Pancreas (tissue), 10 donors: Measurements from ENCODE around the gene ITGB2. TPM values are rescaled to one million over a fixed set of nuclear protein-coding genes. Genes with fewer than 3 reads are reported as not detected.
A peak's percentile ranks its signal among the peaks of the same experiment; 100 is the strongest.

Experiments
- ATAC-seq, 4 donors: fragments of 200-7000 bp; cut with Tn5 transposase; one replicate each; pipeline versions ENCODE4 v1.8.0 to v1.9.1; 2020; ENCODE audit warnings: mild to moderate bottlenecking in 4 of 4, moderate library complexity in 4 of 4
- DNase-seq, 6 donors: peaks; one replicate each; pipeline ENCODE4 v3.0.0-alpha.2; 2020
- FAIRE-seq: peaks from 2 replicates; lab custom pipeline; 2012; peaks lifted over from hg19 to GRCh38; lab: Jason Lieb, UNC
- H3K27ac ChIP-seq, 4 donors: fragments of 200-600 bp; sonication (generic); 1 replicate in 3 of 4; 2 replicates in 1 of 4; pipeline versions ENCODE4 v1.5.0 to v1.8.0; 2020
- H3K27me3 ChIP-seq, 4 donors: fragments of 200-600 bp; one replicate each; pipeline ENCODE4 v1.8.0; 2021
- H3K36me3 ChIP-seq, 3 donors: fragments of 200-600 bp; sonication (generic) in 1 of 3; one replicate each; pipeline versions ENCODE4 v1.5.0 to v1.8.0; 2020 to 2021
- H3K4me1 ChIP-seq, 3 donors: fragments of 200-600 bp; one replicate each; pipeline ENCODE4 v1.8.0; 2021
- H3K4me3 ChIP-seq, 4 donors: fragments of 200-600 bp; sonication (generic) in 2 of 4; one replicate each; pipeline versions ENCODE4 v1.5.0 to v1.8.0; 2020 to 2021
- H3K9me3 ChIP-seq, 4 donors: fragments of 200-600 bp; one replicate each; pipeline ENCODE4 v1.8.0; 2021
- CTCF ChIP-seq, 4 donors: fragments of 200-600 bp; sonication (generic) in 3 of 4; IDR thresholded peaks; one replicate each; pipeline versions ENCODE4 v1.5.0 to v1.8.0; 2021; ENCODE audit warnings: antibody characterized with exemption in 4 of 4
- WGBS, 2 donors: extraction: QIAGEN DNeasy Blood & Tissue Kit; methylation state at CpG; one replicate each; pipeline ENCODE4 v1.1.7; 2013; 5-methylcytosine and 5-hydroxymethylcytosine counted together
- intact Hi-C, 3 donors: fragments of 100-400 bp; cut with DNase I; formaldehyde crosslinking; loops; one replicate each; pipeline versions ENCODE4 v1.11.1 to v1.14.2; 2022
- polyA plus RNA-seq, 2 donors: library from polyadenylated mRNA; stranded (reverse); fragments of 200-250 nt; gene quantifications; one replicate each; pipeline ENCODE4 v1.2.3, GENCODE V29; 2013
- total RNA-seq, 6 donors: library from RNA; stranded (reverse); fragmentation: NEBNext Ultra II Directional in 4 of 6; extraction: Animal tissue kit (Norgen Biotek cat#: 25700) in 4 of 6; gene quantifications; one replicate each; pipeline versions ENCODE4 v1.2.1 to v1.2.4, GENCODE V29; 2021 to 2023
- donor health status: healthy with polysubstance abuse.
- donor health status: DM: no; HTN: no; CAD: no; lungs with moderate emphysema.
- donor health status: DM: no; HTN: no; CAD: no.
- donor health status: control.
- donor health status: control.
- donor health status: Bipolar disorder and iron deficiency.
- donor health status: DM: yes; HTN: yes; CAD: no.
- donor health status: DM: no; HTN: no; CAD: no.
- donor health status: DM: no; HTN: no; CAD: no.
- donor health status: DM: yes; HTN: yes; CAD: no.

Gene ITGB2
- total and polyA plus RNA-seq, 8 donors = 1.1 to 88.0 (median 11.6) TPM

- DNase-seq (peak in 2 of 6 donors; percentile 12 to 54), FAIRE-seq (no peak), ATAC-seq (no peak)
- Histone ChIP-seq H3K9me3 (no peaks in the 10 kb centered on the region), H3K27me3 (no peaks in the 10 kb centered on the region), H3K36me3 (peaks cover 0 to 4% (median 0%) of the 10 kb centered on the region in 3 donors), H3K4me3 (no peak overlapping the region), H3K27ac (no peak overlapping the region), H3K4me1 (peaks cover 0 to 4% (median 0%) of the 10 kb centered on the region in 3 donors)
- intact Hi-C loops = loop anchor here (5.0 to 10.0 kb wide), 3 partner anchors 181 to 191 kb away; no protein-coding TSS in a partner anchor
- whole genome bisulfite sequencing, 2 donors = 91 to 92% methylated on average over 25 of the region's 25 CpGs
- no peak for TF ChIP-seq CTCF (IDR thresholded peaks at IDR 0.05)
Measured at GRCh38 chr21:44946254-44947041, 25.7 kb upstream of the ITGB2 start.

- WGBS, 2 donors = 85 to 90% methylated on average over 10 of the region's 10 CpGs
- no peaks in the 10 kb centered on the region for H3K9me3 ChIP-seq
- FAIRE-seq = no peak
- H3K4me3 ChIP-seq = no peak overlapping the region
- H3K27me3 ChIP-seq = no peaks in the 10 kb centered on the region
- H3K4me1 ChIP-seq = peaks cover 6 to 12% (median 6%) of the 10 kb centered on the region in 3 donors
- intact Hi-C loops = loop anchor here in 1 of 3 donors (10.0 kb wide), 1 partner anchor 190 kb away; no protein-coding TSS in a partner anchor
- no peak for TF ChIP-seq CTCF (IDR thresholded peaks at IDR 0.05)
- no peak overlapping the region for H3K27ac ChIP-seq
- no peak for DNase-seq
- no peak for ATAC-seq
- peaks cover 0 to 4% (median 0%) of the 10 kb centered on the region in 3 donors for H3K36me3 ChIP-seq
Measured at GRCh38 chr21:44944596-44944995, 23.9 kb upstream of the ITGB2 start.

GRCh38 chr21:44943686-44944550 is 23.2 kb upstream of the ITGB2 start:
- ATAC-seq (no peak), DNase-seq (no peak), FAIRE-seq (no peak)
- intact Hi-C loops = loop anchor here in 1 of 3 donors (10.0 kb wide), 1 partner anchor 191 kb away; no protein-coding TSS in a partner anchor
- TF ChIP-seq CTCF (IDR thresholded peaks at IDR 0.05) = no peak
- Histone ChIP-seq H3K4me1 (peaks cover 6 to 12% (median 6%) of the 10 kb centered on the region in 3 donors), H3K36me3 (peaks cover 0 to 4% (median 0%) of the 10 kb centered on the region in 3 donors), H3K27ac (no peak overlapping the region), H3K27me3 (no peaks in the 10 kb centered on the region), H3K4me3 (no peak overlapping the region), H3K9me3 (no peaks in the 10 kb centered on the region)
- 83 to 88% methylated on average over 24 of the region's 24 CpGs for WGBS, 2 donors

- DNase-seq (no peak), FAIRE-seq (no peak), ATAC-seq (no peak)
- intact Hi-C loops = loop anchor here in 1 of 3 donors (10.0 kb wide), 1 partner anchor 192 kb away; no protein-coding TSS in a partner anchor
- WGBS, 2 donors = 73 to 83% methylated on average over 15 of the region's 15 CpGs
- no peak for TF ChIP-seq CTCF (IDR thresholded peaks at IDR 0.05)
- Histone ChIP-seq H3K4me3 (no peak overlapping the region), H3K36me3 (peaks cover 0 to 4% (median 0%) of the 10 kb centered on the region in 3 donors), H3K27ac (no peak overlapping the region), H3K9me3 (no peaks in the 10 kb centered on the region), H3K27me3 (no peaks in the 10 kb centered on the region), H3K4me1 (peaks cover 6 to 12% (median 6%) of the 10 kb centered on the region in 3 donors)
Measured at GRCh38 chr21:44943005-44943685, 22.4 kb upstream of the ITGB2 start.
